Right hindlimb (tissue), 1 donor: ENCODE measurements around the gene GP1BA.

ENCODE experiments used
- DNase-seq: peaks from one replicate; pipeline ENCODE4 v3.0.0-alpha.2; 2018

The GP1BA gene

GRCh38 chr17:4931963-4932362 is at the start of gene GP1BA:
Gene GP1BA (plus strand): TSS chr17:4932277. CDS start chr17:4932605, 328 bp downstream.
- no peak for DNase-seq

GRCh38 chr17:4884489-4884888 is 47.6 kb upstream of the GP1BA start:
- DNase-seq = no peak

DNA sequence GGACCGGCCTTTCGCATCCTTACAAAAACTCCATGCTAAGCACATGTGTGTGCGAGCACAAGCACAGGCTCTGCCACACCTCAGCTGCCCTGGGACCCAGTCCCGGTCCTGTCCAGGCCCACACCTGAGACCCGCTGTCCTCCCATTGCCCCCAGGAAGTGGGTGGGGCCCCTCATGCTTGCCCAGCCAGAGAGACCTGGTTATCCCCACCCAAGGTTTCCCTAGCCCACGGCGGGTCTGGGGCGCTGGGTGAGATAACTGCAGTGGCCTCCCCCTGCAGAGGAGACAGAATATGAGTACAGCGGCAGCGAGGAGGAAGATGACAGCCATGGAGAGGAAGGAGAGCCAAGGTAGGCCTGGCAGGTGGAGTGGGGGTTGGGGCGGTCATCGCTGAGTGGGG is 45.2 kb upstream of the GP1BA start:
- DNase-seq = no peak

DNA sequence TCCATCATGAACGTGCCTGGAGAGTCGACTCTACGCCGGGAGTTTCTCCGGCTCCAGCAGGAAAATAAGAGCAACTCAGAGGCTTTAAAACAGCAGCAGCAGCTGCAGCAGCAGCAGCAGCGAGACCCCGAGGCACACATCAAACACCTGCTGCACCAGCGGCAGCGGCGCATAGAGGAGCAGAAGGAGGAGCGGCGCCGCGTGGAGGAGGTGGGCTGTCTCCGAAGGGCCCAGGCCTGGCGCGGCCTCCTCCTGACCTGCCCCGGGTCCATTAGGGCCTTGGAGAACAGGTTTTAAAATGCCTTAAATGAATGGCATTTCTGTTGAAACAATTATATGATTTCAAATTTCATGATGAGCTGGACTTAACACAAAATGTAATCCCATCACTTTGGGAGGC is 44.5 kb upstream of the GP1BA start:
- DNase-seq = no peak

DNA sequence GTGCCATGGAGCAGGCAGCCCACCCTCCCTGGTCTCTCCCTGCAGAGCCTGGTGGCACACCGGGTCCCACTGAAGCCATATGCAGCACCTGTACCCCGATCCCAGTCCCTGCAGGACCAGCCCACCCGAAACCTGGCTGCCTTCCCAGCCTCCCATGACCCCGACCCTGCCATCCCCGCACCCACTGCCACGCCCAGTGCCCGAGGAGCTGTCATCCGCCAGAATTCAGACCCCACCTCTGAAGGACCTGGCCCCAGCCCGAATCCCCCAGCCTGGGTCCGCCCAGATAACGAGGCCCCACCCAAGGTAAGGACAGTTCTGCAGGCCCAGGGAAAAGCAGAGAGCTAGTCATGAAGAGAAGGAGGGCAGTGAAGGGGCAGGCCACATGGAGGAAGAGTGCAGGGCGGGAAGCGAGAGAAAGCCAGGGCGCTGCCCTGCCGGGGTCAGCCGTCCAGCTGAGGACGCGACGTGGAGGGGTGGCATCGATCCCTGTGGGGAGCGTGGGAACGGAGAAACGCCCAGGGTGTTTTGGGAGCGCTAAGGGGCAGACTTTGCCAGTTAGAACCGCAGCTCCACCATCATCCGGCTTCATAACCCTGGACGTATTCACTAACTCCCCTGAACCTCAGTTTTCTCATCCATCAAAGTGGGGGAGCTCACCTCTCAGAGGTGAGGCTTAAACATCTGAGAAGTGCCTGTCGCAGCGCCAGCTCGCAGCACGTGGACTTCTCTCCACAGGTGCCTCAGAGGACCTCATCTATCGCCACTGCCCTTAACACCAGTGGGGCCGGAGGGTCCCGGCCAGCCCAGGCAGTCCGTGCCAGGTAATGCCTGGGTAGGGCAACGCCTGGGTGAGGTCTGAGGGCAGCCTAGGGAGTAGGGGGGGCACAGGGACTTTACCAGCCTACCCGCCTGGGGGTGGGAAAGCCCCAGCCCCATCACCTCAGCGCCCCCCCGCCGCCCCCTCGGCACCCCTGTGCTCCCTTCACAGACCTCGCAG is 40.4 kb upstream of the GP1BA start:
- no peak for DNase-seq

- DNase-seq = no peak
Measured at GRCh38 chr17:4892499-4893221, 39.4 kb upstream of the GP1BA start.

DNA sequence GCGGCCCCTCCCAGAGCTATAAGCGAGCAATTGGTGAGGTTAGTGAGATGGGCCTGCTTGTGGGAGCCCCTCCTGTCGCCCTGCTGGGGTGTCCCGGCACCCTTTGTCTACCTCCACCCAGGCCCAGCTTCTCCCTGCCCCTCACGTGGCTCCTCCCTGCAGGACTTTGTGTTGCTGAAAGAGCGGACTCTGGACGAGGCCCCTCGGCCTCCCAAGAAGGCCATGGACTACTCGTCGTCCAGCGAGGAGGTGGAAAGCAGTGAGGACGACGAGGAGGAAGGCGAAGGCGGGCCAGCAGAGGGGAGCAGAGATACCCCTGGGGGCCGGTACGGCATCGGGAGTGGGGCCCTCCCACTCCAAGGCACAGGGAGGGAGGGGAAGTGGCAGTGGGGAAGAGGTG is 38.8 kb upstream of the GP1BA start:
- no peak for DNase-seq

GRCh38 chr17:4893721-4894560 is 38.1 kb upstream of the GP1BA start:
- DNase-seq = no peak

- no peak for DNase-seq
Measured at GRCh38 chr17:4895121-4895520, 37.0 kb upstream of the GP1BA start.

DNA sequence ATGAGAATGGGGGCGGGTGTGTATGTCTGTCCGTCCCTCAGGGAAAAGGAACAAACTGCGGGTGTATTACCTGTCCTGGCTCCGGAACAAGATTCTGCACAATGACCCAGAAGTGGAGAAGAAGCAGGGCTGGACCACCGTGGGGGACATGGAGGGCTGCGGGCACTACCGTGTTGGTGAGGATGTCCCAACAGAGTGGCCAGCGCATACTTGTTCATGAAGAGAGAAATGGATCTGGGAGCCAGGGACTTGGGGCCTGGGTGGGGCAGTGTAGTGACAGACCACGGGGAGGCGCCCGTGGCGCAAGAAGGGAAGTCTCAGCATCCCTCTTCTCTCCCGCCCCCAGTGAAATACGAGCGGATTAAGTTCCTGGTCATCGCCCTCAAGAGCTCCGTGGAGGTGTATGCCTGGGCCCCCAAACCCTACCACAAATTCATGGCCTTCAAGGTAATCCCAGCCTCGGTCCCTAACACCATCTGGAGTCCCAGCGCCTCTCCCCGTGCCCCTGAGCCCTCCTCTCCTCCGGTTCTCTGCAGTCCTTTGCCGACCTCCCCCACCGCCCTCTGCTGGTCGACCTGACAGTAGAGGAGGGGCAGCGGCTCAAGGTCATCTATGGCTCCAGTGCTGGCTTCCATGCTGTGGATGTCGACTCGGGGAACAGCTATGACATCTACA is 36.3 kb upstream of the GP1BA start:
- no peak for DNase-seq

GRCh38 chr17:4896332-4897197 is 35.5 kb upstream of the GP1BA start:
- no peak for DNase-seq

DNA sequence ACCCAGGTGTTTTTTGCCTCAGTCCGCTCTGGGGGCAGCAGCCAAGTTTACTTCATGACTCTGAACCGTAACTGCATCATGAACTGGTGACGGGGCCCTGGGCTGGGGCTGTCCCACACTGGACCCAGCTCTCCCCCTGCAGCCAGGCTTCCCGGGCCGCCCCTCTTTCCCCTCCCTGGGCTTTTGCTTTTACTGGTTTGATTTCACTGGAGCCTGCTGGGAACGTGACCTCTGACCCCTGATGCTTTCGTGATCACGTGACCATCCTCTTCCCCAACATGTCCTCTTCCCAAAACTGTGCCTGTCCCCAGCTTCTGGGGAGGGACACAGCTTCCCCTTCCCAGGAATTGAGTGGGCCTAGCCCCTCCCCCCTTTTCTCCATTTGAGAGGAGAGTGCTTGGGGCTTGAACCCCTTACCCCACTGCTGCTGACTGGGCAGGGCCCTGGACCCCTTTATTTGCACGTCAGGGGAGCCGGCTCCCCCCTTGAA is 34.8 kb upstream of the GP1BA start:
- no peak for DNase-seq

DNA sequence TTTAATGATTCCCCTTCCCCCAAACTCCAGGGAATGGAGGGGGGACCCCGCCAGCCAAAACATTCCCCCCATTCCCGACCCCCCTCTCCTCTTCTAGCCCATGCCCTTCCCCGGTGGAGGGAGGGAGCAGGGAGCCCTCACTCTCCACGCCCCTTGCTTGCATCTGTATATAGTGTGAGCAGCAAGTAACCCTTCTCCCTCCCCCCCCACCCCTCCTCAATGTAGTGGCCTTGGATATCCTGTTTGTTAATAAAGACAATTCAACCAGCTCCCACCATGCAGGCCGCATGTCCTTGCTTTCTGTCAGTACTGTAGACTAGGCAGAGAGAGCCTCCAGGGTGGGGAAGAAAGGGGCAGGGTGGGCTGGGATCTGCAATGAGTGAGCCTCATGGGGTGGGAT is 34.3 kb upstream of the GP1BA start:
- DNase-seq = no peak

DNA sequence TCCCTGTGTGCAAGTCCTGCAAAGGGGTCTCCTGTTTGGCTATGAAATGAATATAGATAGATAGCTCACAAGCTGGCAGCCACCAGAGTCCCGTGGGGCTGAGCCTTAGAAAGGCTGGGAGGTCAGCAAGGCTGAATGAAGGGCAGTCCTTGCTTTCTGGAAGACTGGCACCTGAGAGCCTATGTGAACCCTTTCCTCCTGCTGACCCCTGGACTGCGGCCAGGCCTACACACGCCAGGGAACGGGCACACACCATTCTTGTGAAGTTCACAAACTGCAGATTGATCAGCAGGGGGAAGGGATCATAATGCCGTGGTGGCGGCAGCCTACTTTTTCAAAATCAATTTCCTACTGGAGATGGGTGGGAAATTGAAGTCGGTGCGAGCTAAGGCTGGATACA is 33.7 kb upstream of the GP1BA start:
- DNase-seq = no peak

GRCh38 chr17:4898927-4899326 is 33.1 kb upstream of the GP1BA start:
- DNase-seq = no peak

DNA sequence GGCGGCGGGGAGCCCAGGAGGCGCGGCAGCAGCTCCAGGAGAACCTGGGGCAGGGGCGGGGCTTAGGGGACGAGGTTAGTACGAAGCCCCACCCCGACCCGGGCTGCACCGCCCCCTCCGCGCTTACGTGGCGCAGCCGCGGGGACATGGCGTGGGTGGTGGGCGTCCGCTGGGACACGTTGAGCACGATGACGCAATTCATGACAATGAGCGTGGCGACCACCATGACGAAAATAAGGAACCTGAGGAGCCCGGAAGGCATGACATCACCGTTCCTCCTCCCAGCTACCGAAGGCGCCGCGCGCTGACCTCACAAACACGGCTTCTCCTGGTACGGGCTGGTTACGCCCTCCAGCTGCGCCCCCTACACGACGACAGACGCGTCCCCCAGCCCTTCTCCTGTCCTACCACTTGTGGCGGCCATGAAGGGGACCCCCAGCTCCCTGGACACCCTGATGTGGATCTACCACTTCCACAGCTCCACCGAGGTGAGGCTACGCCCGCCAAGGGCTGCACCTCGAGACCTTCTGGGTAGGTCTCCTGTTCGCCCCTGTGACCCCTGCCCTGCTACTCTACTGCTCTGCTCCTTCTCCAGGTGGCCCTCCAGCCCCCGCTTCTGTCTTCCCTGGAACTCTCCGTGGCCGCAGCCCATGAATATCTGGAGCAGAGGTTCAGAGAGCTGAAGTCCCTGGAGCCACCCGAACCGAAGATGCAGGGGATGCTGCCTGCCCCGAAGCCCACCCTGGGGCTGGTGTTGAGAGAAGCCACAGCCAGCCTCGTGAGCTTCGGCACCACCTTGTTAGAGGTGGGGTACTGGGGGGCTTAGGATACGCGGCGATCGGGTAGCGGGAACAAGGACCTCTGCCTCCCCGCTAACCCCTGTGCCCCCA is 32.5 kb upstream of the GP1BA start, which contains the start of gene C17orf107:
Gene C17orf107 (plus strand): TSS at position 196 of the 890 bp plus-strand sequence. CDS start 227 bp downstream, at position 423.
- peak; percentile 88 for DNase-seq

DNA sequence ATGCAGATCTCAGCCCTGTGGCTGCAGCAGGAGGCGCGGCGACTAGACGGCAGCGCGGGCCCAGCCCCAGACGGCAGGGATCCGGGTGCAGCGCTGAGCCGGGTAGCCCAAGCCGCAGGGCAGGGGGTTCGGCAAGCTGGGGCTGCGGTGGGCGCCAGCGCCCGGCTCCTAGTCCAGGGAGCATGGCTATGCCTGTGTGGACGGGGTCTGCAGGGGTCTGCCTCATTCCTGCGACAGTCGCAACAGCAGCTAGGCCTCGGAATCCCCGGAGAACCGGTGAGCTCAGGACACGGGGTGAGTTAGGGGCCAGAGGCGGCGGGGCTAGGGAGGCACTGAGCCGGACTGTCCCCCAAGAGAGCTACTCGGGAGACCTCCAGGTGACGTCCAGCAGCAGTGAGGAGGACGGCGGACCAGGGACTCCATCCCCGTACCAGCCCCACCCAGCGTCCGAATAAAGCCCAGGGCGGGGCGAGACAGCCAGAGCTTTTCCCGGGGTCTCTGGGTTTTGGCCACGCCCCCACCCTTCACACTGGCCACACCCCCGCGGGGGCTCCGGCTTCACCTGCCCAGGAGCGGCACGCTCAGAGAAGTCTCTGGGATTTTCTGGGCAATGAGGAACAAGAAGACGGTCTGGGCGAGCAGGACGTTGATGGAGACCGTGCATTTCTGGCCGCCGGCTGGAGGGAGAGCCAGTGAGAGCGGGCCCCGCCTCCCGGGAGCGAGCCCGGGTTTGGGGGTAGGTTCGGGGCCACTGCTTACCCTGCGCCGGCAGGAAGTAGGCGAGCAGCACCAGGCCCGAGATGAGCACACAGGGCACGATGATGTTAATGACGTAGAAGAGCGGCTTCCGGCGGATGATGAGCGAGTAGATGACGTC is 31.6 kb upstream of the GP1BA start:
- DNase-seq = peak; percentile 77

DNA sequence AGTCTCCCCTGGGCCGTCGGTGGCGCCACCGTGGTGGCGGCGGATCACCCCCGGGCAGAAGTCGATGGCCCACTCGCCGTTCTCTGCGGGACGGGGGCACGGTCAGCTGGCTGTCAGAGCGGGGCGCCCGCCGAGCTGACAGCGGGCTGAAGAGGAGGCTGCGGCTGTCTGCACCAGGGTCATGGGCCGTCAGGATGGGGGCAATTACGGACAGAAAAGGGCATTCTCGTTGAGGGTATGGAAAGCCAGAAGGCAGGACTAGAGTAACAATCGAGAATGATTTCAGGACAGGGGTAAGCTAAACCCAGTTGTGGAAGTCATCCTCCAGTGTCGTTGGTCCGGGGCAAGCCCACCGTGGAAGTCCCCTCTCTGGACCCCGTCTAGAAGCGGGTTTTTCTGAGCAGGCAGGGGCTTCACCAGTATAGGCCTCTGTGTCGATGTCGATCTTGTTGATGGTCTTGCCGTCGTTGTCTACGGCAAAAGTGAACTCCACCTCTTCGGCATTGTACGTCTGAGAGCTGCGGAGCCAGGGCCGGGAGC is 30.9 kb upstream of the GP1BA start:
- no peak for DNase-seq
